K562 (cell line): Measurements from ENCODE around the gene RIPK3. TPM values are rescaled to one million over a fixed set of nuclear protein-coding genes. Genes with fewer than 3 reads are reported as not detected.

Experiments
- ATAC-seq: fragments of 200-7000 bp; cut with Tn5 transposase; 3 replicates; pipeline ENCODE4 v1.9.1; 2020; ENCODE audit warnings: moderate library complexity
- BruUV-seq: library from RNA; stranded (reverse); fragments of 400-500 nt; replicated peaks from 2 replicates; lab custom pipeline; 2021; lab: Mats Ljungman, UMichigan
- CTCF ChIA-PET: fragments of 300-600 bp; formaldehyde crosslinking; extraction: SDS; loops from one replicate; lab custom pipeline; 2021; ENCODE audit warnings: low intra/inter-chr PET ratio; lab: Yijun Ruan, JAX
- POLR2A ChIA-PET: fragments of 300-600, 350-650 bp; sonication (Branson Sonifier 250); formaldehyde crosslinking; extraction: SDS; loops from one replicate; lab custom pipeline; 2021; ENCODE audit warnings: antibody characterized with exemption, inconsistent platforms; lab: Yijun Ruan, JAX
- DNase-seq, 4 experiments: peaks; one replicate each; pipeline versions ENCODE4 v3.0.0 to v3.0.0-alpha.2; 2011 to 2018; ENCODE audit warnings: low spot score in 3 of 4, mixed read lengths in 3 of 4; ENCODE audit errors: extremely low read depth in 1 of 4
- FAIRE-seq: peaks from 2 replicates; lab custom pipeline; 2011; peaks lifted over from hg19 to GRCh38; lab: Jason Lieb, UNC
- H2AFZ ChIP-seq: 2 replicates; pipeline ENCODE4 v1.6.0; 2011; ENCODE audit warnings: low read depth, low read length, control low read depth, inconsistent platforms
- H3K27ac ChIP-seq: fragments of 200-600 bp; 3 replicates; pipeline ENCODE4 v1.8.0; 2011; ENCODE audit warnings: low read depth, mild to moderate bottlenecking, control low read depth, inconsistent platforms, low read length, moderate library complexity, mixed read lengths; ENCODE audit errors: extremely low read depth
- H3K27me3 ChIP-seq, 2 experiments: fragments of 300-600 bp in 1 of 2; 2 replicates in 1 of 2; 3 replicates in 1 of 2; pipeline versions ENCODE4 v1.6.0 to v1.8.0; 2011; ENCODE audit warnings: inconsistent platforms in 2 of 2, low read length in 2 of 2, mild to moderate bottlenecking in 1 of 2, mixed read lengths in 1 of 2, moderate library complexity in 1 of 2; ENCODE audit not compliant: control insufficient read depth in 2 of 2, insufficient read depth in 2 of 2
- H3K36me3 ChIP-seq: fragments of 300-600 bp; 3 replicates; pipeline ENCODE4 v1.8.0; 2011; ENCODE audit warnings: mild to moderate bottlenecking, low read length, inconsistent platforms; ENCODE audit not compliant: control insufficient read depth, insufficient read depth
- H3K4me1 ChIP-seq, 2 experiments: fragments of 200-600 bp in 1 of 2; replicated peaks in 1 of 2; 2 replicates in 1 of 2; 3 replicates in 1 of 2; pipeline versions ENCODE4 v1.5.1 to v1.8.0; 2011; ENCODE audit warnings: inconsistent platforms in 2 of 2, low read length in 2 of 2, mild to moderate bottlenecking in 1 of 2, mixed read lengths in 1 of 2, moderate library complexity in 1 of 2; ENCODE audit not compliant: control insufficient read depth in 2 of 2, insufficient read depth in 2 of 2
- H3K4me2 ChIP-seq: 2 replicates; pipeline ENCODE4 v1.6.1; 2011; ENCODE audit warnings: low read length, control low read depth, inconsistent platforms, mixed read lengths; ENCODE audit not compliant: insufficient read depth
- H3K4me3 ChIP-seq: fragments of 200-600 bp; sonication (generic), shearing (Covaris generic); 2 replicates; pipeline ENCODE4 v1.5.1; 2016; ENCODE audit warnings: control low read depth, inconsistent platforms
- H3K79me2 ChIP-seq: fragments of 200-600 bp; 3 replicates; pipeline ENCODE4 v1.8.0; 2011; ENCODE audit warnings: low read length, inconsistent platforms; ENCODE audit not compliant: control insufficient read depth, insufficient read depth
- H3K9ac ChIP-seq, 2 experiments: 2 replicates each; pipeline versions ENCODE4 v1.6.0 to v1.6.1; 2011; ENCODE audit warnings: low read depth in 2 of 2, low read length in 2 of 2, control low read depth in 1 of 2, inconsistent platforms in 1 of 2, mild to moderate bottlenecking in 1 of 2, mixed read lengths in 1 of 2; ENCODE audit not compliant: insufficient read depth in 1 of 2
- H3K9me1 ChIP-seq: one replicate; pipeline ENCODE4 v1.6.0; 2011; ENCODE audit warnings: inconsistent platforms, mild to moderate bottlenecking, low read length, moderate library complexity; ENCODE audit not compliant: control insufficient read depth, insufficient read depth
- H3K9me3 ChIP-seq: replicated peaks from 2 replicates; pipeline ENCODE4 v1.5.1; 2011; ENCODE audit warnings: low read depth, low read length, inconsistent platforms; ENCODE audit not compliant: control insufficient read depth, insufficient read depth
- H4K20me1 ChIP-seq: replicated peaks from 2 replicates; pipeline ENCODE4 v1.6.1; 2011; ENCODE audit warnings: low read length, inconsistent platforms, mixed read lengths; ENCODE audit not compliant: control insufficient read depth, insufficient read depth
- ARID2 ChIP-seq: fragments of 450-650 bp; IDR thresholded peaks from 2 replicates; pipeline ENCODE4 v1.6.1; 2017; ENCODE audit warnings: antibody characterized with exemption, mild to moderate bottlenecking
- CBFB ChIP-seq: sonication (generic); formaldehyde crosslinking; IDR thresholded peaks from 2 replicates; pipeline ENCODE4 v1.4.0; 2020; ENCODE audit warnings: mild to moderate bottlenecking, missing genetic modification reagents
- CXXC5 ChIP-seq: fragments of 250-450 bp; sonication (Bioruptor Pico); IDR thresholded peaks from 2 replicates; pipeline ENCODE4 v1.8.0; 2022; ENCODE audit warnings: inconsistent platforms, mild to moderate bottlenecking, moderate library complexity
- ETV1 ChIP-seq: fragments of 450-650 bp; conservative IDR thresholded peaks from 2 replicates; pipeline ENCODE4 v1.6.1; 2016; ENCODE audit warnings: missing genetic modification characterization, control low read depth, low read depth, missing compliant biosample characterization
- JUND ChIP-seq, 2 experiments: IDR thresholded peaks; 2 replicates in 1 of 2; 3 replicates in 1 of 2; pipeline ENCODE4 v1.6.1; 2011; ENCODE audit warnings: borderline replicate concordance in 2 of 2, low read depth in 2 of 2, low read length in 2 of 2, improper control_type of control experiment in 1 of 2, missing biosample characterization in 1 of 2, missing genetic modification characterization in 1 of 2, missing genetic modification reagents in 1 of 2
- MYC ChIP-seq, 2 experiments: fragments of 250-450 bp in 1 of 2; sonication (Bioruptor Pico) in 1 of 2; IDR thresholded peaks; 2 replicates each; pipeline versions ENCODE4 v1.5.1 to v1.6.1; 2012 to 2021; ENCODE audit warnings: low read depth in 2 of 2, borderline replicate concordance in 1 of 2, improper control_type of control experiment in 1 of 2, low read length in 1 of 2, mild to moderate bottlenecking in 1 of 2, moderate library complexity in 1 of 2
- NFIX ChIP-seq: fragments of 250-450 bp; sonication (Bioruptor Pico); IDR thresholded peaks from 2 replicates; pipeline ENCODE4 v1.4.0; 2020; ENCODE audit warnings: low read depth, mild to moderate bottlenecking, moderate library complexity
- PTBP1 ChIP-seq: fragments of 200-400 bp; formaldehyde crosslinking; IDR thresholded peaks from 2 replicates; pipeline ENCODE4 v1.6.1; 2017; ENCODE audit warnings: low read depth, low read length
- TAF9B ChIP-seq: fragments of 450-650 bp; IDR thresholded peaks from 2 replicates; pipeline ENCODE4 v1.6.1; 2018; ENCODE audit warnings: mild to moderate bottlenecking; ENCODE audit not compliant: partially characterized antibody
- ZNF197 ChIP-seq: fragments of 200-800 bp; sonication (Bioruptor generic); IDR thresholded peaks from 2 replicates; pipeline ENCODE4 v1.6.1; 2016; ENCODE audit warnings: low read depth, missing genetic modification characterization, missing compliant biosample characterization
- ZNF253 ChIP-seq: fragments of 250-450 bp; sonication (Bioruptor Pico); conservative IDR thresholded peaks from 2 replicates; pipeline ENCODE4 v1.6.1; 2021; ENCODE audit warnings: mild to moderate bottlenecking
- ZNF316 ChIP-seq: fragments of 450-650 bp; IDR thresholded peaks from 2 replicates; pipeline ENCODE4 v1.6.1; 2016
- ZNF57 ChIP-seq: fragments of 450-650 bp; formaldehyde crosslinking; IDR thresholded peaks from 2 replicates; pipeline ENCODE4 v1.4.0; 2020; ENCODE audit warnings: mild to moderate bottlenecking, moderate library complexity
- ZNF668 ChIP-seq: fragments of 250-450 bp; sonication (Bioruptor Pico); IDR thresholded peaks from 2 replicates; pipeline ENCODE4 v1.8.0; 2022; ENCODE audit warnings: mild to moderate bottlenecking, inconsistent platforms
- WGBS: fragments of 100-300 bp; shearing (Covaris generic); methylation state at CpG from one replicate; pipeline ENCODE4 v1.1.6; 2016; ENCODE audit warnings: low coverage, mixed read lengths; ENCODE audit not compliant: insufficient coverage; ENCODE audit errors: missing lambda C conversion rate; 5-methylcytosine and 5-hydroxymethylcytosine counted together
- in situ Hi-C: fragments of 300-500 bp; cut with MboI; formaldehyde crosslinking; loops from 4 replicates; pipeline ENCODE4 v1.15.0; 2018; ENCODE audit warnings: inconsistent platforms, mixed read lengths
- intact Hi-C: fragments of 100-400 bp; cut with micrococcal nuclease; formaldehyde crosslinking; loops from 2 replicates; pipeline ENCODE4 v1.14.2; 2022
- polyA plus RNA-seq, 8 experiments: library from polyadenylated mRNA; depleted of rRNA in 4 of 8; stranded (reverse) in 5 of 8; unstranded in 3 of 8; fragments of >200 nt; fragmentation: Nextera tagmentation in 2 of 8; fragmentation: Illumina TruSeq in 1 of 8; extraction: Ambion mirVana in 2 of 8; extraction: Trizol in 1 of 8; gene quantifications; 2 replicates each; pipeline versions ENCODE4 v1.2.1 to v1.2.3, GENCODE V29; 2011 to 2014; ENCODE audit warnings: inconsistent platforms in 1 of 8, missing spikeins in 1 of 8
- total RNA-seq, 7 experiments: library from RNA; depleted of rRNA in 6 of 7; stranded (reverse); fragments of >200 nt in 6 of 7; fragmentation: Illumina TruSeq in 2 of 7; extraction: Trizol in 2 of 7; gene quantifications; 2 replicates each; pipeline versions ENCODE4 v1.2.1 to v1.2.3, GENCODE V29; 2011 to 2021; ENCODE audit warnings: low replicate concordance in 1 of 7
- TF ChIP-seq, protein P1 (sequence below): fragments of 250-450 bp; sonication (Bioruptor Pico); IDR thresholded peaks from 2 replicates; pipeline ENCODE4 v1.4.0; 2020; ENCODE audit warnings: mild to moderate bottlenecking, moderate library complexity, borderline replicate concordance
- TF ChIP-seq, protein P2 (sequence below): IDR thresholded peaks from 3 replicates; pipeline ENCODE4 v1.6.1; 2011; ENCODE audit warnings: borderline replicate concordance, mild to moderate bottlenecking; ENCODE audit not compliant: insufficient read length, insufficient read depth

Gene RIPK3
- total and polyA plus RNA-seq, 9 of the 15 experiments (the other 6 are each of a cell fraction or from before 2014, with no cell fraction given) = 0.03 to 0.43 (median 0.28) TPM; not detected in 3

DNA sequence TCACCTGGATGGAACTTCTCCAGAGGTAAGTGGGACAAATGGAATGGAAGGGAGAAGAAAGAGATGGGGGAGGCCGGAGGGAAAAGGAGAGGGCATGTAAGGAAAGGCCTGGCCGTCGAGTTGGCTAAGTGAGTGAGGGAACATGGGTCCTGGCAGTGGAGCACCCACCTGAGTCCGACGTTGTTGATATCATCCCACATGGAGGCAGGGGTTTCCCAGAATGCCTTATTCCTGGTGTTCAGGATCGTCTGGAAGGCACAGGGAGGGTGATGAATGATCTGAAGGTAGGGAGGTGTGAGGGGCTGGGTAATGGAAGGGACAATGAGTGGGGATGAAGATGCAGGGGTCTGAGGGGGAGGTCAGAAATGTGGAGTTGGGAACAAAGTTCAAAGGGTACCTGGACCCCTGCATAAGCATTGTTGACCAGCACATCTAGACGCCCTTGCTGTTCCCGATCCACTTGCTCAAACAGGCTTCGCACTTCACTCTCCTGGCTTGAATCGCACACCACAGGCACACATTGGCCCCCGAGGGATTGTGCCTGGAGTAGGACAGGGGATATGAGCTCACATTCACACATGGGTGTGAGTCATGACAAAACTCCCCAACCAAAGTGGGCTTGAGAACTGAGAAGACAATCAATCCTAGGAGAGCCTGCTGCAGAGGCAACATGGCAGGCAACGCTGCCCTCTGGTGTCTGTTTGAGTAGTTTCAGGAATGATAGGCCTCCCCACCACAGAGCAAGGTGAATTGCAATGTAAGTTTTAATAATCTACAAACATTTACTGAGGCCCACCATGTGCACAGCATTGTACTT is 43.2 kb downstream of the RIPK3 start:
- Histone ChIP-seq H3K9me3 (no peaks in the 10 kb centered on the region), H3K27me3 (no peaks in the 10 kb centered on the region), H3K79me2 (peaks cover 28% of the 10 kb centered on the region), H3K9ac (no peak overlapping the region), H3K4me1 (peaks cover 12 to 14% of the 10 kb centered on the region in 2 experiments; a peak in 4 of 5 replicates), H3K36me3 (peaks cover 31% of the 10 kb centered on the region), H3K4me3 (no peak overlapping the region), H3K27ac (peak overlapping the region; percentile 32; the same call in 1 of the 3 replicates), H4K20me1 (no peaks in the 10 kb centered on the region), H3K9me1 (peaks cover 3% of the 10 kb centered on the region), H3K4me2 (no peak overlapping the region), H2AFZ (no peak overlapping the region)
- ATAC-seq = peak; percentile 78
- peak; percentile 57 to 80 (median 64) for DNase-seq
- in situ Hi-C loops (loop anchor here (5.0 to 10.0 kb wide), 2 partner anchors 54 to 282 kb away; partner anchors contain the start of gene TINF2), intact Hi-C loops (loop anchor here (1.0 kb wide), 3 partner anchors 53 to 238 kb away; partner anchors contain the start of gene MDP1)
- FAIRE-seq = peak; percentile 96
- ChIA-PET POLR2A (interaction anchor here (0.9 to 3.8 kb wide), 4 partner anchors 54 to 135 kb away, joined by 3 to 18 read pairs (median 7); partner anchors contain the start of genes CHMP4A and TINF2), CTCF (interaction anchor here (0.6 to 3.3 kb wide), 8 partner anchors 18 to 1272 kb away, joined by 3 to 41 read pairs (median 4); partner anchors contain the start of genes MDP1 and TINF2)
- BruUV-seq = no TSS peak
- WGBS = 57% methylated on average over 8 of the region's 12 CpGs
- TF ChIP-seq ETV1 (tag) = no peak
- TF ChIP-seq, protein P1, sequence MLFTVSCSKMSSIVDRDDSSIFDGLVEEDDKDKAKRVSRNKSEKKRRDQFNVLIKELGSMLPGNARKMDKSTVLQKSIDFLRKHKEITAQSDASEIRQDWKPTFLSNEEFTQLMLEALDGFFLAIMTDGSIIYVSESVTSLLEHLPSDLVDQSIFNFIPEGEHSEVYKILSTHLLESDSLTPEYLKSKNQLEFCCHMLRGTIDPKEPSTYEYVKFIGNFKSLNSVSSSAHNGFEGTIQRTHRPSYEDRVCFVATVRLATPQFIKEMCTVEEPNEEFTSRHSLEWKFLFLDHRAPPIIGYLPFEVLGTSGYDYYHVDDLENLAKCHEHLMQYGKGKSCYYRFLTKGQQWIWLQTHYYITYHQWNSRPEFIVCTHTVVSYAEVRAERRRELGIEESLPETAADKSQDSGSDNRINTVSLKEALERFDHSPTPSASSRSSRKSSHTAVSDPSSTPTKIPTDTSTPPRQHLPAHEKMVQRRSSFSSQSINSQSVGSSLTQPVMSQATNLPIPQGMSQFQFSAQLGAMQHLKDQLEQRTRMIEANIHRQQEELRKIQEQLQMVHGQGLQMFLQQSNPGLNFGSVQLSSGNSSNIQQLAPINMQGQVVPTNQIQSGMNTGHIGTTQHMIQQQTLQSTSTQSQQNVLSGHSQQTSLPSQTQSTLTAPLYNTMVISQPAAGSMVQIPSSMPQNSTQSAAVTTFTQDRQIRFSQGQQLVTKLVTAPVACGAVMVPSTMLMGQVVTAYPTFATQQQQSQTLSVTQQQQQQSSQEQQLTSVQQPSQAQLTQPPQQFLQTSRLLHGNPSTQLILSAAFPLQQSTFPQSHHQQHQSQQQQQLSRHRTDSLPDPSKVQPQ (CRISPR knock-in tag) = no peak
- no peak for TF ChIP-seq CXXC5 (CRISPR knock-in tag)
- TF ChIP-seq JUND (IDR thresholded peaks at IDR 0.05; ENCODE audit: borderline replicate concordance, low read depth, low read length) = peak; percentile 42; the same call in 1 of the 2 replicates
- no peak for TF ChIP-seq JUND (tag; IDR thresholded peaks at IDR 0.05; ENCODE audit: borderline replicate concordance, low read depth, low read length)
- TF ChIP-seq ZNF57 (CRISPR knock-in tag) = no peak
- no peak for TF ChIP-seq PTBP1
- TF ChIP-seq ZNF253 = no peak
- peak; percentile 72 for TF ChIP-seq ARID2
- TF ChIP-seq NFIX = no peak
- no peak for TF ChIP-seq MYC (IDR thresholded peaks at IDR 0.05; ENCODE audit: low read depth, low read length)
- TF ChIP-seq MYC (CRISPR knock-in tag; IDR thresholded peaks at IDR 0.05; ENCODE audit: borderline replicate concordance, low read depth) = no peak
- TF ChIP-seq ZNF197 (CRISPR knock-in tag) = no peak
- TF ChIP-seq TAF9B = no peak
- no peak for TF ChIP-seq ZNF668 (CRISPR knock-in tag)
- 0 out of 2 replicates have a peak, but pooled peaks have one; percentile 13 for TF ChIP-seq CBFB (CRISPR knock-in tag)
- TF ChIP-seq, protein P2, sequence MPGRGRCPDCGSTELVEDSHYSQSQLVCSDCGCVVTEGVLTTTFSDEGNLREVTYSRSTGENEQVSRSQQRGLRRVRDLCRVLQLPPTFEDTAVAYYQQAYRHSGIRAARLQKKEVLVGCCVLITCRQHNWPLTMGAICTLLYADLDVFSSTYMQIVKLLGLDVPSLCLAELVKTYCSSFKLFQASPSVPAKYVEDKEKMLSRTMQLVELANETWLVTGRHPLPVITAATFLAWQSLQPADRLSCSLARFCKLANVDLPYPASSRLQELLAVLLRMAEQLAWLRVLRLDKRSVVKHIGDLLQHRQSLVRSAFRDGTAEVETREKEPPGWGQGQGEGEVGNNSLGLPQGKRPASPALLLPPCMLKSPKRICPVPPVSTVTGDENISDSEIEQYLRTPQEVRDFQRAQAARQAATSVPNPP = no peak
- no peak for TF ChIP-seq ZNF316
